Body of pancreas (tissue), 4 donors: ENCODE measurements around the gene RICTOR.

ENCODE experiments used
- CTCF ChIP-seq, 7 experiments: fragments of 450-650 bp in 4 of 7; fragments of 200-600 bp in 3 of 7; sonication (generic) in 3 of 7; IDR thresholded peaks; one replicate each; pipeline ENCODE4 v1.5.1; 2016 to 2019; ENCODE audit warnings: antibody characterized with exemption in 7 of 7
- POLR2A ChIP-seq, 3 donors: fragments of 450-650 bp; IDR thresholded peaks; one replicate each; pipeline ENCODE4 v1.6.1; 2016; ENCODE audit warnings: antibody characterized with exemption in 3 of 3, mild to moderate bottlenecking in 2 of 3

GRCh38 chr5:38948501-38948900 lies 125.7 kb downstream of the RICTOR start:
- TF ChIP-seq POLR2A (IDR thresholded peaks at IDR 0.05) (no peak), CTCF (IDR thresholded peaks at IDR 0.05) (no peak)
